ENCODE results near the gene SWT1. TPM values are rescaled to one million over a fixed set of nuclear protein-coding genes. Genes with fewer than 3 reads are reported as not detected.
"Not testable (repeated sequence)": the region's sequence is repeated elsewhere in the genome, so short reads cannot be mapped to it uniquely, and the experiment has no call there.

Gene SWT1
- total RNA-seq, 1 donor from 2014 or later = 8.3 TPM

GRCh38 chr1:185319139-185319475, 162.1 kb downstream of the SWT1 start:
- no peak for DNase-seq (ENCODE audit: low spot score)

GRCh38 chr1:185321104-185321503, 164.1 kb downstream of the SWT1 start:
- DNase-seq (ENCODE audit: low spot score) = not testable (repeated sequence)

- DNase-seq (ENCODE audit: low spot score) = not testable (repeated sequence)
Measured at GRCh38 chr1:185321653-185322221, 164.8 kb downstream of the SWT1 start.

GRCh38 chr1:185322636-185323035, 165.7 kb downstream of the SWT1 start:
- DNase-seq (ENCODE audit: low spot score) = no peak

DNA sequence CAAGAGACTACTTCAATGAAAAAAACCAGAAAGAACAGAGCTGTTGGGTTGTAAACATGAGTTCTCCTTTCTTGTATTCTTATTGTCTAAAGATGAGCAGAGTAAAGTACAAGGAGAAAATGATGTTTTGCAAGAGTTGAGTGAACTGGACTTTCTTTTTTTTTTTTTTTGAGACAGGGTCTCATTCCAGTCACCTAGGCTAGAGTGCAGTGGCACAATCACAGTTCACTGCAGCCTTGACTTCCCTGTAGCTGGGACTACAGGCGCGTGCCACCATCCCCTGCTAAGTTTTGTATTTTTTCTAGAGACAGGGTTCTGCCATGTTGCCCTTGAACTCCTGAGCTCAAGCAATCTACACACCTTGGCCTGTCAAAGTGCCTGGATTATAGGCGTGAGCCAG, 167.2 kb downstream of the SWT1 start:
- DNase-seq (ENCODE audit: low spot score) = no peak

DNA sequence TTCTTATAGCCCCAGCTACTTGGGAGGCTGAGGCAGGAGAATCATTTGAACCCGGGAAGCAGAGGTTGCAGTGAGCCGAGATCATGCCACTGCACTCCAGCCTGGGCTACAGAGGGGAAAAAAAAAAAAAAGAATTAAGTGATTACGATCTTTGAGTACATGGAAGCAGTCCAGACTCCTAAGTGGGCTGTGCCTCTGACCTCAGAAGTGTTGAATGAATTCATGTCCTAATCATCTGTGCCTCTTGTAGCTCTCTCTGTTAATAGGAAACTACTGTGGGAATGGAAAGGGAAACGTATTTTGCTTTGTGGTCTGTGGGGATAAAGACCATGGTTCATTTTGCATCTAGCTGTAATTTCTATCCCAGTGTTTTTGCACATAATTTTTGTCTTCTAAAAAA, 168.4 kb downstream of the SWT1 start:
- no peak for DNase-seq (ENCODE audit: low spot score)

DNA sequence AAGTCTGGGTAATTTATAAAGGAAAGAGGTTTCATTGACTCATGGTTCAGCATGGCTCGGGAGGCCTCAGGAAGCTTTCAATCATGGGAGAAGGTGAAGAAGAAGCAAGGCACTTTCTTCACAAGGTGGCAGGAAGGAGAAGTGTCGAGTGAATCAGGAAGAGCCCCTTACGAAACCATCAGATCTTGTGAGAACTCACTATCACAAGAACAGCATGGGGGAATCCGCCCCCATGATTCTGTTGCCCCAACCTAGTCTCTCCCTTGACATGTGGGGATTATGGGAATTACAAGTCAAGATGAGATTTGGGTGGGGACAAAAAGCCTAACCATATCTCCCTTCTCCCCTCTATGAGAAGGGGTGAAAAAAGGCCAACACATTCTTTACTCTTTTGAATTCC, 171.3 kb downstream of the SWT1 start:
- no peak for DNase-seq (ENCODE audit: low spot score)

DNA sequence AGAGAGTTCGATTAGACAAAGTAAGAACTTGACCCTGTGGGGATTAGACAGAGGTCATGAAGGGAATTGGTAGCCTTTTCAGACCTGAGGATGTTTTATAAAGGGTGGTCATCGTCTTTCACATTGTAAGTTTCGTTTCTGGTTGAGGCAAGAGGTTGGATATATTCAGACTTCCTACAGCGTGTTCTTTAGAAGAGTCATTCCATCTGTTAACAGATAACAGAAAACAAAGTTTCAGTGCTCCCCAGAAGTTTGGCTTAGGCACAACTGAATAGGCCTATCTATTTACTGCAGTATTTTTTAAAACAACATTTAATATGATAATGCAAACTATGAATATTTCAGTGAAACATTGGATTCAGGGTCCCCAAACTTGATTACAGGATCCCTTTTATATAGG, 177.2 kb downstream of the SWT1 start:
- no peak for DNase-seq (ENCODE audit: low spot score)

DNA sequence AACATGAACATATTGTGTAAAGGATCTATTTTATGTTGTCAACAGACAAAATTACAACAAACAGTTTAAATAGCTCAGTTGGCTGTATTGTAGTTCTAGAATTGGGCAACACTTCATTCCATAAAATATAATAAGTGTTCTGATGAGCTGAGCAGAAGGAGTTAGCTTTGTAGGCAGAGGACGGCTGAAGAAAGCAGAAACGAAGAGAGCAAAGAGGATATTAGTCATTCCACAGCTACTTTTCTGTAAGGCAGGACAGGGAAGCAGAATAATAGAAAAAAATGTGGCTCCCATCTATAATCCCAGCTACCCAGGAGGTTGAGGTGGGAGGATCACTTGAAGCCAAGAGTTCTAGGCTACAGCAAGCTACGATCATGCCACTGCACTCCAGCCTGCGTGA, 180.3 kb downstream of the SWT1 start:
- no peak for DNase-seq (ENCODE audit: low spot score)

DNA sequence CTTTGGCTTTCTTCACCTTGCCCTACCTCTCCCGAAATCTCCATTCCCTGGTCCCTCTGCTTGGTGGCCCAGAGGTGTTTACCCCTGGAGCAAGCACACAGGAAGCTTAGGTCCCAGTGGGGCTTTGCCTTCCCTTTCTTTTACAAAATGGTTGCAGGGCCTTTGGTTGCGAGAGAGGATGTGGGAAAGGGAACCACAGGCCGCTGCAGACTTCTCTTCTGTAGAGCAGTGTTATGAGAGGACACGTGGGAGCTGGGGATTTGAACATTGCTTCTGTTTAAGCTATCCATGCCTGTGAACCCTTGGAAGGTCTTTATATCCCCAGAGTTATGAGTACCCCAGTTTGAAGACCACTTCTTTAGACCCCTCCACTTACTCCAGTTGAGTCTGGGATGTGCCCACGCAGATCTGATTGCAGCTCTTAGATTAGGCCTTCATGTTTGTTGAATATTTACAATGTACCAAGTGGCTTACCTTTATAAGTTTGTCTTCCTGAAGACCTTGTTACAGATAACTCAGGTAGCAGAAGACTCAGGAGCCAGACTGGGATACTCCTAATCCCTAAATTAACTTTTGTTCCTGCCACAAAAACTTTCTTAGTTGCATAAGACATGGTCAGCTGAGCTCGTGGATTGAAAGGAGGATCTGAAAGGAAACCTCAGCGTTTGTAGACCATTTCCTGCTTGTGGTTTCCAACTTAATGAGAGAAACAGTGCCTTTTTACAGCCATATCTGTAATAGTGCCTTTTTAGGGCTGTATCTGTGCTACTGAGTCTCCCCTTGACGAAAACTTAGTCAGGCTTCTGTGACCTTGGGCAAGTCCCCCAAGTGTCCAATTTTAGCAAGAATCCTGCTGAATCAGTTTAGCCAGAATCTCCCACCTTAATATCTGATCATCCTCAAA, 182.0 kb downstream of the SWT1 start:
- DNase-seq (ENCODE audit: low spot score) = no peak

DNA sequence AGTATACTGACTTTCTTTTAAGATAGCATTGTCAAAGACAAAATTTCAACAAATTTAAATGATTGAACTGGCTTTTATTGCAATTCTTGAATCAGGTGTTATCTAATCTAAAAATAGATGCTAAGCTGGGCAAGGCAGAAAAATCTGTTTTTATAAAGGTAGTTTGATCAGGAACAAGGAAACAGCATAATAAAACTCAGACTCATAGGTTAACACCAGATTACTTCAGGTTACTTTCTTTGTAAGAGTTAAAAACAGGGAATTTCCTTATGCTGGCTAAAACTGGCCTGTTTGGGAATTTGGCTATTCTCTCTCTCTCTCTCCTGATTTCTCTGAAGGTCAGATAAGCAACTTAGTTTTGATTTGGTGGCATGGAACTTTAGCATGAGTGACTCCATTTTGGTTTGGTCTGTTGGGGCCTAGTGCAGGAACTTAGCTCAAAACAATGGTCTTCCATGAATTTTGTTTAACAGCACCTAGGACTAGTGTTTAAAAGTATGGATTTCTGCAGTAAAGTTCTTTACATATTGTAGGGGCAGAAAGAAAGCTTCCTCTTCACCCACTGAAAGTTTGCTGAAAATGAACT, 184.3 kb downstream of the SWT1 start:
- DNase-seq (ENCODE audit: low spot score) = no peak

Other genes starting within 250 kb of the SWT1 start
- 41.1 TPM for gene NIBAN1, start 182.7 kb upstream of the SWT1 start, total RNA-seq
- gene RNF2, start 111.6 kb upstream of the SWT1 start, total RNA-seq = 34.6 TPM
- 27.1 TPM for gene TRMT1L, start 214 bp upstream of the SWT1 start, total RNA-seq
- 73.6 TPM for gene IVNS1ABP, start 160.1 kb downstream of the SWT1 start, total RNA-seq